HepG2 (cell line): ENCODE data around the gene ASB16. TPM values are rescaled to one million over a fixed set of nuclear protein-coding genes. Genes with fewer than 3 reads are reported as not detected.

Source experiments
- AGO2 ChIP-seq: fragments of 200-400 bp; formaldehyde crosslinking; optimal IDR thresholded peaks from 2 replicates; pipeline ENCODE3; 2017; ENCODE audit warnings: mild to moderate bottlenecking, low read depth, low read length, moderate library complexity
- E2F1 ChIP-seq: sonication (generic); formaldehyde crosslinking; IDR thresholded peaks from 2 replicates; pipeline ENCODE4 v1.5.0; 2020; ENCODE audit warnings: missing genetic modification reagents
- ETV5 ChIP-seq: IDR thresholded peaks from 2 replicates; pipeline ENCODE4 v1.6.1; 2018; ENCODE audit warnings: missing biosample characterization, missing genetic modification reagents, inconsistent platforms, borderline replicate concordance
- FOSL2 ChIP-seq: sonication (generic); formaldehyde crosslinking; IDR thresholded peaks from 2 replicates; pipeline ENCODE4 v1.4.0; 2020; ENCODE audit warnings: missing genetic modification reagents
- GABPB1 ChIP-seq: IDR thresholded peaks from 2 replicates; pipeline ENCODE4 v1.6.1; 2016; ENCODE audit warnings: mild to moderate bottlenecking, missing genetic modification reagents, moderate library complexity, missing compliant biosample characterization
- HNRNPL ChIP-seq: fragments of 200-400 bp; formaldehyde crosslinking; IDR thresholded peaks from 2 replicates; pipeline ENCODE4 v1.6.1; 2017; ENCODE audit warnings: mild to moderate bottlenecking, low read depth, low read length
- MBD4 ChIP-seq: IDR thresholded peaks from 2 replicates; pipeline ENCODE4 v1.6.1; 2012; ENCODE audit warnings: low read length, inconsistent platforms, borderline replicate concordance
- POLR2G ChIP-seq: fragments of 200-400 bp; formaldehyde crosslinking; IDR thresholded peaks from 2 replicates; pipeline ENCODE4 v1.6.1; 2018; ENCODE audit warnings: mild to moderate bottlenecking, low read depth, low read length, moderate library complexity
- ZBTB4 ChIP-seq: sonication (generic); formaldehyde crosslinking; IDR thresholded peaks from 2 replicates; pipeline ENCODE4 v1.4.0; 2020; ENCODE audit warnings: missing genetic modification reagents, mild to moderate bottlenecking, borderline replicate concordance
- ZFY ChIP-seq: sonication (generic); formaldehyde crosslinking; IDR thresholded peaks from 2 replicates; pipeline ENCODE4 v1.4.0; 2020; ENCODE audit warnings: missing genetic modification reagents
- ZNF280B ChIP-seq: sonication (generic); formaldehyde crosslinking; IDR thresholded peaks from 2 replicates; pipeline ENCODE4 v1.5.0; 2020; ENCODE audit warnings: missing genetic modification reagents, mild to moderate bottlenecking, borderline replicate concordance
- ZNF3 ChIP-seq: IDR thresholded peaks from 2 replicates; pipeline ENCODE4 v1.7.0; 2017; ENCODE audit warnings: inconsistent platforms
- ZNF329 ChIP-seq: sonication (generic); formaldehyde crosslinking; IDR thresholded peaks from 2 replicates; pipeline ENCODE4 v1.9.0; 2021; ENCODE audit warnings: low read depth, mild to moderate bottlenecking, missing genetic modification reagents
- ZNF430 ChIP-seq: sonication (generic); formaldehyde crosslinking; IDR thresholded peaks from 2 replicates; pipeline ENCODE4 v1.9.0; 2021; ENCODE audit warnings: mild to moderate bottlenecking, missing genetic modification reagents
- ZNF572 ChIP-seq: sonication (generic); formaldehyde crosslinking; IDR thresholded peaks from 2 replicates; pipeline ENCODE4 v1.5.1; 2020; ENCODE audit warnings: mild to moderate bottlenecking, missing genetic modification reagents
- ZNF687 ChIP-seq: sonication (generic); formaldehyde crosslinking; IDR thresholded peaks from 2 replicates; pipeline ENCODE4 v1.5.1; 2020; ENCODE audit warnings: mild to moderate bottlenecking, missing genetic modification reagents, moderate library complexity
- ZNF781 ChIP-seq: sonication (generic); formaldehyde crosslinking; IDR thresholded peaks from 2 replicates; pipeline ENCODE4 v1.5.1; 2020; ENCODE audit warnings: borderline replicate concordance, mild to moderate bottlenecking, missing genetic modification reagents; ENCODE audit errors: not compliant biosample characterization
- polyA plus RNA-seq, 8 experiments: library from polyadenylated mRNA; depleted of rRNA in 3 of 8; stranded (reverse) in 7 of 8; unstranded in 1 of 8; fragments of >200 nt; fragmentation: Illumina TruSeq in 4 of 8; extraction: Trizol in 4 of 8; gene quantifications; 2 replicates each; pipeline versions ENCODE4 v1.2.1 to v1.2.3, GENCODE V29; 2011 to 2016; ENCODE audit warnings: low read depth in 4 of 8, missing spikeins in 1 of 8, mixed read lengths in 1 of 8; ENCODE audit not compliant: insufficient read depth in 1 of 8
- total RNA-seq, 5 experiments: library from RNA; depleted of rRNA; stranded (reverse); fragments of >200 nt; fragmentation: Illumina TruSeq; extraction: Trizol; gene quantifications; 2 replicates each; pipeline ENCODE4 v1.2.3, GENCODE V29; 2016; ENCODE audit warnings: low read depth in 1 of 5

Gene ASB16
- total and polyA plus RNA-seq, 2 of the 13 experiments (the other 11 are each of a cell fraction or from before 2014, with no cell fraction given), result 0.07 TPM; not detected in 1

- TF ChIP-seq ZNF687 (CRISPR knock-in tag) (peak; percentile 85), FOSL2 (0 out of 2 replicates have a peak, but pooled peaks have one; percentile 15), GABPB1 (CRISPR knock-in tag) (peak; percentile 51; the same call in 1 of the 2 replicates), POLR2G (0 out of 2 replicates have a peak, but pooled peaks have one; percentile 22), ZNF572 (0 out of 2 replicates have a peak, but pooled peaks have one; percentile 56), ZNF781 (peak; percentile 29), ETV5 (no peak), MBD4 (no peak), HNRNPL (0 out of 2 replicates have a peak, but pooled peaks have one; percentile 72), ZBTB4 (CRISPR knock-in tag) (0 out of 2 replicates have a peak, but pooled peaks have one; percentile 63), AGO2 (peak; percentile 89), ZNF430 (CRISPR knock-in tag) (no peak; the same call in 1 of the 2 replicates), ZNF280B (peak; percentile 24; the same call in 1 of the 2 replicates), ZNF3 (CRISPR knock-in tag) (no peak), ZNF329 (CRISPR knock-in tag) (no peak), E2F1 (no peak), ZFY (CRISPR knock-in tag) (peak; percentile 57; the same call in 1 of the 2 replicates)
Observed at GRCh38 chr17:44170499-44171201, at the start of gene ASB16 (continued).
